SJCRH30 (cell line): Measurements from ENCODE around the gene PDZD2. TPM values are rescaled to one million over a fixed set of nuclear protein-coding genes. Genes with fewer than 3 reads are reported as not detected.
"Not testable (repeated sequence)": the region's sequence is repeated elsewhere in the genome, so short reads cannot be mapped to it uniquely, and the experiment has no call there.

Source experiments
- DNase-seq, 2 experiments: peaks; one replicate each; pipeline ENCODE4 v3.0.0-alpha.2; 2015 to 2020
- H3K27ac ChIP-seq: fragments of 250-450 bp; sonication (Bioruptor Pico); 2 replicates; pipeline ENCODE4 v1.5.1; 2020; ENCODE audit warnings: mild to moderate bottlenecking, moderate library complexity
- H3K27me3 ChIP-seq: fragments of 250-450 bp; sonication (Bioruptor Pico); 2 replicates; pipeline ENCODE4 v1.5.1; 2020; ENCODE audit warnings: mild to moderate bottlenecking, moderate library complexity
- H3K36me3 ChIP-seq: fragments of 250-450 bp; sonication (Bioruptor Pico); 2 replicates; pipeline ENCODE4 v1.5.1; 2020; ENCODE audit warnings: mild to moderate bottlenecking, moderate library complexity
- H3K4me1 ChIP-seq: fragments of 250-450 bp; sonication (Bioruptor Pico); 2 replicates; pipeline ENCODE4 v1.5.1; 2020; ENCODE audit warnings: mild to moderate bottlenecking, moderate library complexity
- H3K4me3 ChIP-seq: fragments of 250-450 bp; sonication (Bioruptor Pico); 2 replicates; pipeline ENCODE4 v1.5.1; 2020; ENCODE audit warnings: mild to moderate bottlenecking, moderate library complexity
- H3K9me3 ChIP-seq: fragments of 250-450 bp; sonication (Bioruptor Pico); replicated peaks from 2 replicates; pipeline ENCODE4 v1.5.1; 2020; ENCODE audit warnings: mild to moderate bottlenecking, moderate library complexity
- total RNA-seq: library from RNA; depleted of rRNA; stranded (reverse); fragments of >200 nt; shearing (Covaris generic); gene quantifications from 2 replicates; pipeline ENCODE4 v1.2.3, GENCODE V29; 2014

PDZD2 gene
- total RNA-seq, 1 experiment from 2014 or later, result 0.47 TPM

- no peaks in the 10 kb centered on the region for H3K9me3 ChIP-seq
- no peaks in the 10 kb centered on the region for H3K27me3 ChIP-seq
- DNase-seq, result no peak
- H3K27ac ChIP-seq, result no peak overlapping the region
- H3K4me3 ChIP-seq, result no peak overlapping the region
- no peaks in the 10 kb centered on the region for H3K4me1 ChIP-seq
- H3K36me3 ChIP-seq, result no peaks in the 10 kb centered on the region
Measured at GRCh38 chr5:32067774-32068470, 429.0 kb downstream of the PDZD2 start.

- no peak overlapping the region for H3K4me3 ChIP-seq
- H3K27ac ChIP-seq, result no peak overlapping the region
- H3K4me1 ChIP-seq, result no peaks in the 10 kb centered on the region
- no peak for DNase-seq
- no peaks in the 10 kb centered on the region for H3K36me3 ChIP-seq
- H3K9me3 ChIP-seq, result no peaks in the 10 kb centered on the region
- H3K27me3 ChIP-seq, result no peaks in the 10 kb centered on the region
Measured at GRCh38 chr5:32068561-32068960, 429.6 kb downstream of the PDZD2 start.

- no peaks in the 10 kb centered on the region for H3K9me3 ChIP-seq
- no peak for DNase-seq
- no peaks in the 10 kb centered on the region for H3K4me1 ChIP-seq
- no peak overlapping the region for H3K4me3 ChIP-seq
- H3K27me3 ChIP-seq, result no peaks in the 10 kb centered on the region
- H3K27ac ChIP-seq, result no peak overlapping the region
- no peaks in the 10 kb centered on the region for H3K36me3 ChIP-seq
Measured at GRCh38 chr5:32069396-32069795, 430.5 kb downstream of the PDZD2 start.

- H3K27ac ChIP-seq, result no peak overlapping the region
- H3K36me3 ChIP-seq, result no peaks in the 10 kb centered on the region
- no peaks in the 10 kb centered on the region for H3K27me3 ChIP-seq
- no peaks in the 10 kb centered on the region for H3K9me3 ChIP-seq
- no peaks in the 10 kb centered on the region for H3K4me1 ChIP-seq
- no peak overlapping the region for H3K4me3 ChIP-seq
- no peak for DNase-seq
Measured at GRCh38 chr5:32071351-32071944, 432.5 kb downstream of the PDZD2 start.

GRCh38 chr5:32072054-32072453, 433.1 kb downstream of the PDZD2 start:
- no peaks in the 10 kb centered on the region for H3K9me3 ChIP-seq

DNA sequence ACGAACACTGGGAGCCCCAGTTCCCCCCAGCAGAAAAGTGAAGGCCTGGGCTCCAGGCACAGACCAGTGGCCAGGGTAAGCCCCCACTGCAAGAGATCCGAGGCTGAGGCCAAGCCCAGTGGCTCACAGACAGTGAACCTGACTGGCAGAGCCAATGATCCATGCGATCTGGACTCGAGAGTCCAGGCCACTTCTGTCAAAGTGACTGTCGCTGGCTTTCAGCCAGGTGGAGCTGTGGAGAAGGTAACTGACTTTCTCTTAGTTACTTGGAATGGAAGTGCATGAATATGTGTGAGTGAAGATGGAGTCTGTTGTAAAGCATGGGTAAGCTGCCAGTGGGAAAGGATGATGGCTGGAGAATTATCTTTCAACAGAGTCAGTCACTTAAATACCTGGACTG, 435.5 kb downstream of the PDZD2 start:
- no peak for DNase-seq
- H3K27me3 ChIP-seq, result no peaks in the 10 kb centered on the region
- H3K4me1 ChIP-seq, result no peaks in the 10 kb centered on the region
- H3K9me3 ChIP-seq, result no peaks in the 10 kb centered on the region
- H3K36me3 ChIP-seq, result no peaks in the 10 kb centered on the region
- no peak overlapping the region for H3K27ac ChIP-seq
- H3K4me3 ChIP-seq, result no peak overlapping the region

More at GRCh38 chr5:32072054-32072453, 433.1 kb downstream of the PDZD2 start:
- Histone ChIP-seq H3K27me3 (no peaks in the 10 kb centered on the region), H3K27ac (no peak overlapping the region), H3K36me3 (no peaks in the 10 kb centered on the region), H3K4me1 (no peaks in the 10 kb centered on the region), H3K4me3 (no peak overlapping the region)
- DNase-seq, result no peak

- no peak overlapping the region for H3K27ac ChIP-seq
Measured at GRCh38 chr5:32076699-32077695, 438.1 kb downstream of the PDZD2 start.

GRCh38 chr5:32078855-32079254, 439.9 kb downstream of the PDZD2 start:
- H3K4me3 ChIP-seq, H3K27me3 ChIP-seq, DNase-seq, H3K27ac ChIP-seq, H3K4me1 ChIP-seq, H3K36me3 ChIP-seq, H3K9me3 ChIP-seq: not testable (repeated sequence)

More at GRCh38 chr5:32076699-32077695, 438.1 kb downstream of the PDZD2 start:
- no peak overlapping the region for H3K4me3 ChIP-seq
- H3K27me3 ChIP-seq, result no peaks in the 10 kb centered on the region
- no peaks in the 10 kb centered on the region for H3K9me3 ChIP-seq
- no peaks in the 10 kb centered on the region for H3K4me1 ChIP-seq
- DNase-seq, result peak; percentile 30 to 68
- H3K36me3 ChIP-seq, result no peaks in the 10 kb centered on the region

GRCh38 chr5:32080565-32080964, 441.6 kb downstream of the PDZD2 start:
- DNase-seq, H3K4me1 ChIP-seq, H3K4me3 ChIP-seq, H3K27me3 ChIP-seq, H3K9me3 ChIP-seq, H3K36me3 ChIP-seq, H3K27ac ChIP-seq: not testable (repeated sequence)

- Histone ChIP-seq H3K27me3 (no peaks in the 10 kb centered on the region), H3K9me3 (no peaks in the 10 kb centered on the region), H3K4me1 (no peaks in the 10 kb centered on the region), H3K4me3 (no peak overlapping the region), H3K27ac (no peak overlapping the region), H3K36me3 (no peaks in the 10 kb centered on the region)
- DNase-seq, result no peak
Measured at GRCh38 chr5:32082701-32083100, 443.8 kb downstream of the PDZD2 start.

DNA sequence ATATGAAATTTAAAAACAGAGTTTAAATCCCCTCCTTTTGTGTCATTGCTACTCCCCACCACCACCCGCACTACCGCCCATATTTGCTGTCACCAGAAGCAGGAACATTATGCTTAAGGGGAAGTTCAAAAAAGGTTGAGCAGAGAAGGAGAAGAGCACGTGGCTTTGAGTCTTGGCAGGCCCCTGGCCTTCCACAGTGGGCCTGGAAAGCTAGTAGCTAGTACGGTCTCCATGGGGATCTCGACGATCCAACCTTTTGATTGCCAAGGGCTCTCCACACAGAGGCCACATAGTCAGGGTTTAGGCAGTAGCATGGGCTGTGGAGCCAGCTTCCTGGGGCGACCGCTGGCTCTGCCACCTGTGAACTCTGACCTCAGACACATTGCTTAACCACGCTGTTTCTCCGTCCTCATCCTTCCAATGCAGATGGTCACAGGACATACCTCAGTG, 445.1 kb downstream of the PDZD2 start:
- Histone ChIP-seq H3K27me3 (no peaks in the 10 kb centered on the region), H3K27ac (no peak overlapping the region), H3K4me3 (no peak overlapping the region), H3K4me1 (no peaks in the 10 kb centered on the region), H3K36me3 (no peaks in the 10 kb centered on the region), H3K9me3 (no peaks in the 10 kb centered on the region)
- DNase-seq, result no peak

GRCh38 chr5:32087086-32088082, 448.5 kb downstream of the PDZD2 start:
- DNase-seq, result no peak

DNA sequence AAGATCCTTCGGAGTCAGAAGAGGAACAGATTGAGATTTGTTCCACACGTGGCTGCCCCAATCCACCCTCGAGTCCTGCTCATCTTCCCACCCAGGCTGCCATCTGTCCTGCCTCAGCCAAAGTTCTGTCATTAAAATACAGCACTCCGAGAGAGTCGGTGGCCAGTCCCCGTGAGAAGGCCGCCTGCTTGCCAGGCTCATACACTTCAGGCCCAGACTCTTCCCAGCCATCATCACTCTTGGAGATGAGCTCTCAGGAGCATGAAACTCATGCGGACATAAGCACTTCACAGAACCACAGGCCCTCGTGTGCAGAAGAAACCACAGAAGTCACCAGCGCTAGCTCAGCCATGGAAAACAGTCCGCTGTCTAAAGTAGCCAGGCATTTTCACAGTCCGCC, 449.3 kb downstream of the PDZD2 start:
- DNase-seq, result no peak
- Histone ChIP-seq H3K9me3 (no peaks in the 10 kb centered on the region), H3K27me3 (no peaks in the 10 kb centered on the region)

More at GRCh38 chr5:32087086-32088082, 448.5 kb downstream of the PDZD2 start:
- no peaks in the 10 kb centered on the region for H3K4me1 ChIP-seq
- no peaks in the 10 kb centered on the region for H3K27me3 ChIP-seq
- H3K36me3 ChIP-seq, result no peaks in the 10 kb centered on the region
- no peaks in the 10 kb centered on the region for H3K9me3 ChIP-seq
- no peak overlapping the region for H3K4me3 ChIP-seq
- H3K27ac ChIP-seq, result no peak overlapping the region

More for the DNA sequence above, 449.3 kb downstream of the PDZD2 start:
- Histone ChIP-seq H3K4me3 (no peak overlapping the region), H3K4me1 (no peaks in the 10 kb centered on the region), H3K27ac (no peak overlapping the region), H3K36me3 (no peaks in the 10 kb centered on the region)
